Thyroid gland (tissue), 4 donors: ENCODE data around the gene PEPD. TPM values are rescaled to one million over a fixed set of nuclear protein-coding genes. Genes with fewer than 3 reads are reported as not detected.

Source experiments
- DNase-seq, 2 donors: peaks; one replicate each; pipeline ENCODE4 v3.0.0-alpha.2; 2019
- H3K27ac ChIP-seq, 3 donors: fragments of 200-600 bp; sonication (generic); 1 replicate in 2 of 3; 2 replicates in 1 of 3; pipeline ENCODE4 v1.5.1; 2016 to 2019; ENCODE audit warnings: mild to moderate bottlenecking in 1 of 3, moderate library complexity in 1 of 3
- H3K27me3 ChIP-seq: fragments of 200-600 bp; sonication (generic); one replicate; pipeline ENCODE4 v1.5.1; 2019
- H3K36me3 ChIP-seq, 2 donors: fragments of 200-600 bp; sonication (generic); one replicate each; pipeline ENCODE4 v1.5.1; 2016 to 2019
- H3K4me1 ChIP-seq, 2 donors: fragments of 200-600 bp; sonication (generic); one replicate each; pipeline ENCODE4 v1.5.1; 2017 to 2019
- H3K4me3 ChIP-seq, 3 donors: fragments of 200-600 bp; sonication (generic); replicated peaks in 1 of 3; 1 replicate in 2 of 3; 2 replicates in 1 of 3; pipeline ENCODE4 v1.5.1; 2016; ENCODE audit warnings: mild to moderate bottlenecking in 1 of 3
- H3K9me3 ChIP-seq: fragments of 200-600 bp; sonication (generic); one replicate; pipeline ENCODE4 v1.5.1; 2017
- CTCF ChIP-seq, 6 experiments: fragments of 200-600 bp in 3 of 6; fragments of 450-650 bp in 3 of 6; sonication (generic) in 3 of 6; IDR thresholded peaks; one replicate each; pipeline ENCODE4 v1.5.1; 2016 to 2019; ENCODE audit warnings: antibody characterized with exemption in 6 of 6, mild to moderate bottlenecking in 2 of 6, inconsistent platforms in 1 of 6, moderate library complexity in 1 of 6
- POLR2A ChIP-seq, 2 donors: fragments of 450-650 bp; IDR thresholded peaks; one replicate each; pipeline ENCODE4 v1.6.1; 2017; ENCODE audit warnings: antibody characterized with exemption in 2 of 2, mild to moderate bottlenecking in 2 of 2, moderate library complexity in 1 of 2
- WGBS, 2 donors: methylation state at CpG; one replicate each; pipeline ENCODE4 v1.1.5; 2017; 5-methylcytosine and 5-hydroxymethylcytosine counted together
- intact Hi-C: fragments of 100-400 bp; cut with DNase I; formaldehyde crosslinking; loops from one replicate; pipeline ENCODE4 v1.15.1; 2023
- total RNA-seq, 4 donors: library from RNA; depleted of rRNA; stranded (reverse); fragments of >200 nt; gene quantifications; one replicate each; pipeline ENCODE4 v1.2.3, GENCODE V29; 2016

PEPD gene
- total RNA-seq, 4 donors from 2014 or later: 76.8 to 121 (median 102) TPM

GRCh38 chr19:33513424-33513823, 8.2 kb downstream of the PEPD start:
- 94 to 98% methylated on average over 9 of the region's 9 CpGs for whole genome bisulfite sequencing, 2 donors
- H3K9me3 ChIP-seq: no peaks in the 10 kb centered on the region
- TF ChIP-seq CTCF (IDR thresholded peaks at IDR 0.05) (no peak), POLR2A (IDR thresholded peaks at IDR 0.05) (no peak)
- intact Hi-C loops: no loop called here
- DNase-seq: no peak
- no peak overlapping the region for H3K27ac ChIP-seq
- no peak overlapping the region for H3K4me3 ChIP-seq
- H3K27me3 ChIP-seq: no peaks in the 10 kb centered on the region
- H3K36me3 ChIP-seq: no peaks in the 10 kb centered on the region
- H3K4me1 ChIP-seq: no peaks in the 10 kb centered on the region

- WGBS, 2 donors: 85 to 92% methylated on average over 4 to 22 of the region's 23 CpGs
- TF ChIP-seq POLR2A (IDR thresholded peaks at IDR 0.05) (no peak), CTCF (IDR thresholded peaks at IDR 0.05) (no peak)
- Histone ChIP-seq H3K4me1 (no peaks in the 10 kb centered on the region), H3K4me3 (no peak overlapping the region), H3K9me3 (no peaks in the 10 kb centered on the region), H3K36me3 (no peaks in the 10 kb centered on the region), H3K27me3 (no peaks in the 10 kb centered on the region), H3K27ac (no peak overlapping the region)
- no peak for DNase-seq
- intact Hi-C loops: no loop called here
These were observed 8.9 kb downstream of the PEPD start for GRCh38 chr19:33512580-33513137.

GRCh38 chr19:33512021-33512420, 9.6 kb downstream of the PEPD start:
- no peak overlapping the region for H3K4me3 ChIP-seq
- no peak for DNase-seq
- 93 to 100% methylated on average over 3 of the region's 3 CpGs for WGBS, 2 donors
- no peaks in the 10 kb centered on the region for H3K27me3 ChIP-seq
- no peaks in the 10 kb centered on the region for H3K36me3 ChIP-seq
- no peaks in the 10 kb centered on the region for H3K4me1 ChIP-seq
- intact Hi-C loops: no loop called here
- no peak for TF ChIP-seq POLR2A (IDR thresholded peaks at IDR 0.05)
- TF ChIP-seq CTCF (IDR thresholded peaks at IDR 0.05): no peak
- H3K27ac ChIP-seq: no peak overlapping the region
- H3K9me3 ChIP-seq: no peaks in the 10 kb centered on the region

- H3K36me3 ChIP-seq: no peaks in the 10 kb centered on the region
- no peak for TF ChIP-seq POLR2A (IDR thresholded peaks at IDR 0.05)
- TF ChIP-seq CTCF (IDR thresholded peaks at IDR 0.05): no peak
- H3K27me3 ChIP-seq: no peaks in the 10 kb centered on the region
- no peaks in the 10 kb centered on the region for H3K4me1 ChIP-seq
- WGBS, 2 donors: 94% methylated on average over 9 to 13 of the region's 13 CpGs
- H3K27ac ChIP-seq: no peak overlapping the region
- no peak overlapping the region for H3K4me3 ChIP-seq
- H3K9me3 ChIP-seq: no peaks in the 10 kb centered on the region
- no peak for DNase-seq
- intact Hi-C loops: no loop called here
These were observed 10.2 kb downstream of the PEPD start for GRCh38 chr19:33511346-33511745.

- intact Hi-C loops: no loop called here
- TF ChIP-seq CTCF (IDR thresholded peaks at IDR 0.05) (no peak), POLR2A (IDR thresholded peaks at IDR 0.05) (no peak)
- Histone ChIP-seq H3K36me3 (no peaks in the 10 kb centered on the region), H3K4me3 (no peak overlapping the region), H3K9me3 (no peaks in the 10 kb centered on the region), H3K27ac (no peak overlapping the region), H3K27me3 (no peaks in the 10 kb centered on the region), H3K4me1 (no peaks in the 10 kb centered on the region)
- 91 to 93% methylated on average over 11 of the region's 11 CpGs for WGBS, 2 donors
- no peak for DNase-seq
These were observed 11.0 kb downstream of the PEPD start for GRCh38 chr19:33510462-33511194.
